G401 (cell line): ENCODE measurements around the gene CRELD1. TPM values are rescaled to one million over a fixed set of nuclear protein-coding genes. Genes with fewer than 3 reads are reported as not detected.

ENCODE experiments used
- DNase-seq: peaks from one replicate; pipeline ENCODE4 v3.0.0-alpha.2; 2015; ENCODE audit warnings: low spot score
- in situ Hi-C: cut with HindIII; loops from 2 replicates; pipeline ENCODE4 v1.10.0; 2016; ENCODE audit warnings: low sequenced_read_pairs, mixed read lengths
- total RNA-seq: library from RNA; depleted of rRNA; stranded (reverse); fragments of >200 nt; shearing (Covaris generic); gene quantifications from 2 replicates; pipeline ENCODE4 v1.2.3, GENCODE V29; 2014; rRNA removed

CRELD1 gene
- total RNA-seq, 1 experiment from 2014 or later = 13.3 TPM

DNA sequence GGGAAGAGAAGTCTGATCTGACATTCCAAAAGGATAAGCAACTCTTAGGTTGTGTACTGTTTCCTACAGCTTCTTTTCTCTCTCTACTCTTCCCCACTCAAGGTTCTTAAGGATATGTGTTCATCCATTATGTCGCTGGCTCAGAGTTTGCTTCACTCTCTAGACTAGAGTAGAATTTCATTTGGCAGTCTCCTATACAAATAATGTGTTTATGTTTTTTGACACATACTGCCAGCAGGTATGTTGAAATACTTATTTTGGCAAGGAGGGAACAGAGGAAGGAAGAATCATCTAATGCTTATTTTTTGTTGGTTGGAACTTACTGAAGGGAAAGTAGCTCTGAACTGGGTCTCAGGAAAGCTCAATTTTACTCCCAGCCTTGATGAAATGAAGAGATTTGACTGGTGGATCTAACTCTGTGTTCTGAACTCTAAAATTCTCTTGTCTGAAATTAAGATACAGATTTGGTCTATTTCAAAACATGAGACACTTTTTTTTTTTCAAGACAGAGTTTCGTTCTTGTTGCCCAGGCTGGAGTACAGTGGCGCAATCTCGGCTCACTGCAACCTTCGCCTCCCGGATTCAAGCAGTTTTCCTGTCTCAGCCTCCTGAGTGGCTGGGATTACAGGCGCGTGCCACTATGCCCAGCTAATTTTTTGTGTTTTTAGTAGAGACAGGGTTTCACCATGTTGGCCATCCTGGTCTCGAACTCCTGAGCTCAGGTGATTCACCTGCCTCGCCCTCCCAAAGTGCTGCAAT is 60.6 kb downstream of the CRELD1 start:
- no peak for DNase-seq
- in situ Hi-C loops = no loop called here

Other genes starting within 250 kb of the CRELD1 start
- 0.80 and 3.9 TPM in 2 replicates for gene CPNE9, start 230.0 kb upstream of the CRELD1 start, total RNA-seq
- gene BRPF1, start 202.1 kb upstream of the CRELD1 start, total RNA-seq = 18.5 and 23.7 TPM in 2 replicates
- 32.1 and 35.3 TPM in 2 replicates for gene OGG1, start 183.9 kb upstream of the CRELD1 start, total RNA-seq
- not detected in 2 replicates for gene CAMK1, start 163.9 kb upstream of the CRELD1 start, total RNA-seq
- 70.0 and 72.1 TPM in 2 replicates for gene TADA3, start 141.4 kb upstream of the CRELD1 start, total RNA-seq
- gene ARPC4, start 140.8 kb upstream of the CRELD1 start, total RNA-seq = 231 and 292 TPM in 2 replicates
- 4.6 and 5.4 TPM in 2 replicates for gene TTLL3, start 123.6 kb upstream of the CRELD1 start, total RNA-seq
- gene RPUSD3, start 89.8 kb upstream of the CRELD1 start, total RNA-seq = 82.7 and 98.7 TPM in 2 replicates
- gene CIDEC, start 53.6 kb upstream of the CRELD1 start, total RNA-seq = not detected in 2 replicates
- gene JAGN1, start 43.2 kb upstream of the CRELD1 start, total RNA-seq = 25.1 and 30.0 TPM in 2 replicates
- 3.6 and 5.3 TPM in 2 replicates for gene IL17RE, start 31.0 kb upstream of the CRELD1 start, total RNA-seq
- gene IL17RC, start 16.7 kb upstream of the CRELD1 start, total RNA-seq = 12.2 and 22.5 TPM in 2 replicates
- gene PRRT3, start 18.6 kb downstream of the CRELD1 start, total RNA-seq = 8.6 and 11.5 TPM in 2 replicates
- gene EMC3, start 53.0 kb downstream of the CRELD1 start, total RNA-seq = 30.3 and 63.2 TPM in 2 replicates
- gene FANCD2, start 92.6 kb downstream of the CRELD1 start, total RNA-seq = 17.8 and 43.1 TPM in 2 replicates
- not detected in 2 replicates for gene FANCD2OS, start 174.4 kb downstream of the CRELD1 start, total RNA-seq
- 114 and 121 TPM in 2 replicates for gene BRK1, start 181.8 kb downstream of the CRELD1 start, total RNA-seq
- gene VHL, start 207.9 kb downstream of the CRELD1 start, total RNA-seq = 88.5 and 95.8 TPM in 2 replicates
- 2.4 and 2.5 TPM in 2 replicates for gene IRAK2, start 231.1 kb downstream of the CRELD1 start, total RNA-seq